ENCODE results near the gene ZNF764.
"Not testable (repeated sequence)": the region's sequence is repeated elsewhere in the genome, so short reads cannot be mapped to it uniquely, and the experiment has no call there.

DNA sequence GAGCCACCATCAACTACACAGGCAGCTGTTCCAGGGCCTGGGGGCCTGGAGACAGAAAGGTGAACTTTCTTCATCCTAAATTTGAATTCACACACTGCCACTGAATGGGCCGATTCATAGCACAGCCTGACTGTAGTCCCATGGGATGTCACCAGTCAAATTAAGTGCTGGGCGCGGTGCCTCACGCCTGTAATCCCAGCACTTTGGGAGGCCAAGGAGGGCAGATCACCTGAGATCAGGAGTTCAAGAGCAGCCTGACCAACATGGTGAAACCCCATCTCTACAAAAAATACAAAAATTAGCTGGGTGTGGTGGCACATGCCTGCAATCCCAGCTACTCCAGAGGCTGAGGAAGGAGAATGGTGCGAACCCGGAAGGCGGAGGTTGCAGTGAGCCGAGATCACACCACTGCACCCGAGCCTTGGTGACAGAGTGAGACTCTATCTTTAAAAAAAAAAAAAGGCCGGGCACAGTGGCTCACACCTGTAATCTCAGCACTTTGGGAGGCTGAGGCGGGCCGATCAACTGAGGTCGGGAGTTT, 18.1 kb downstream of the ZNF764 start:
- not testable (repeated sequence) for TF ChIP-seq POLR2A (IDR thresholded peaks at IDR 0.05)
- TF ChIP-seq, protein P1, sequence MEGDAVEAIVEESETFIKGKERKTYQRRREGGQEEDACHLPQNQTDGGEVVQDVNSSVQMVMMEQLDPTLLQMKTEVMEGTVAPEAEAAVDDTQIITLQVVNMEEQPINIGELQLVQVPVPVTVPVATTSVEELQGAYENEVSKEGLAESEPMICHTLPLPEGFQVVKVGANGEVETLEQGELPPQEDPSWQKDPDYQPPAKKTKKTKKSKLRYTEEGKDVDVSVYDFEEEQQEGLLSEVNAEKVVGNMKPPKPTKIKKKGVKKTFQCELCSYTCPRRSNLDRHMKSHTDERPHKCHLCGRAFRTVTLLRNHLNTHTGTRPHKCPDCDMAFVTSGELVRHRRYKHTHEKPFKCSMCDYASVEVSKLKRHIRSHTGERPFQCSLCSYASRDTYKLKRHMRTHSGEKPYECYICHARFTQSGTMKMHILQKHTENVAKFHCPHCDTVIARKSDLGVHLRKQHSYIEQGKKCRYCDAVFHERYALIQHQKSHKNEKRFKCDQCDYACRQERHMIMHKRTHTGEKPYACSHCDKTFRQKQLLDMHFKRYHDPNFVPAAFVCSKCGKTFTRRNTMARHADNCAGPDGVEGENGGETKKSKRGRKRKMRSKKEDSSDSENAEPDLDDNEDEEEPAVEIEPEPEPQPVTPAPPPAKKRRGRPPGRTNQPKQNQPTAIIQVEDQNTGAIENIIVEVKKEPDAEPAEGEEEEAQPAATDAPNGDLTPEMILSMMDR (IDR thresholded peaks at IDR 0.05 in 4 of 5, conservative IDR thresholded peaks at IDR 0.05 in 1 of 5) = not testable (repeated sequence)

All from gastrocnemius medialis (tissue), 4 donors.